Measurements from ENCODE around the gene MYO9A.

Gene MYO9A

GRCh38 chr15:72139667-72140066 is 21.7 kb upstream of the MYO9A start:
- Histone ChIP-seq H3K36me3 (ENCODE audit: control insufficient read depth in 1 of 2, insufficient read depth in 2 of 2, low read length in 2 of 2) (peaks cover 0 to 2% of the 10 kb centered on the region in 2 donors), H3K4me1 (ENCODE audit: control insufficient read depth in 1 of 2, insufficient read depth in 2 of 2, low read length in 2 of 2) (peaks cover 11 to 15% of the 10 kb centered on the region in 2 donors), H3K27me3 (ENCODE audit: control insufficient read depth in 1 of 2, insufficient read depth in 2 of 2, low read length in 2 of 2) (no peaks in the 10 kb centered on the region), H3K27ac (ENCODE audit: low read depth, low read length) (no peak overlapping the region), H3K9me3 (ENCODE audit: control insufficient read depth in 1 of 2, low read length in 2 of 2) (no peaks in the 10 kb centered on the region), H3K4me3 (ENCODE audit: low read depth in 1 of 2, low read length in 2 of 2) (no peak overlapping the region), H3K9ac (ENCODE audit: low read depth in 1 of 2, low read length in 2 of 2) (no peak overlapping the region)

DNA sequence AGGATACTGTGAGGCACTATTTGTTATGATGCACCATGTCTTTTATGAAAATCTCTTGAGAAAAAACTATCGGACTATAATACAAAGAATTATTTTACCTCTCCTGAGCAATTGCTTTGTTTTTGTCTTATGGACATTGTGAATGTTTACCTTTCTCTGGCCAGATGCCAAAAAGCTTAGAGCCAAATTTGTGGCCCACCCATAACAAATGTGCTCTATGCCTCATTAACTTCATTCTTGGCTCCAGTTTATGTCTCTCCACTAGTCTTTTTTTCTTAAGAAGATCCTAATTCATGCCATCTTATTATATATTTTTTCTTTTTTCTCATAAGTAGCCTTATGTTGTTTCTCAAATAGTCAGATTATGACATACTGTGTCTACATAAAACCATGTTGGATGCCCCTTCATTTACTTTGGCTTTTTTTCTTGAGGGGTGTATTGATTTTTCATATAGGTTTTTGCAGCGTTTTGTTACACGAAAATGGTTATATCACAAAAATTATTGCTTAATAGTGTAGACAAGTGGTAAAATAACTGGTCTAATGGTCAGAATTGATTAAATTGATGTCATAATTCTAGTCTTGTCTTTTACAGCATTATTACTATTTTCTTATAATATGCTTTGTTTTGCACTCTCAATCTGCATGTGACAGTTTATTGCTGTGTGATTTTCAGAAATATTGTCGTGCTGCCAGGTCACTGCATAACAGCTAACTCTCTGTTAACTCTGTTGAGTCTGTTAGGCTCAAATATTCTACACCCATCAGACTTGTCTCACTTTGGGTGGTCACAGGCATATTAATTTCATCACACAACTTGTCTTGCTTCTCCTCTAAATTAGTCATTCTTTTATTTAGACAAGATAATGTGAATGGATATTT is 18.5 kb upstream of the MYO9A start:
- H3K9me3 ChIP-seq (ENCODE audit: control insufficient read depth in 1 of 2, low read length in 2 of 2): no peaks in the 10 kb centered on the region
- peaks cover 0 to 2% of the 10 kb centered on the region in 2 donors for H3K36me3 ChIP-seq (ENCODE audit: control insufficient read depth in 1 of 2, insufficient read depth in 2 of 2, low read length in 2 of 2)
- no peak overlapping the region for H3K9ac ChIP-seq (ENCODE audit: low read depth in 1 of 2, low read length in 2 of 2)
- no peak overlapping the region for H3K27ac ChIP-seq (ENCODE audit: low read depth, low read length)
- peaks cover 2 to 11% of the 10 kb centered on the region in 2 donors for H3K4me1 ChIP-seq (ENCODE audit: control insufficient read depth in 1 of 2, insufficient read depth in 2 of 2, low read length in 2 of 2)
- no peak overlapping the region for H3K4me3 ChIP-seq (ENCODE audit: low read depth in 1 of 2, low read length in 2 of 2)
- H3K27me3 ChIP-seq (ENCODE audit: control insufficient read depth in 1 of 2, insufficient read depth in 2 of 2, low read length in 2 of 2): no peaks in the 10 kb centered on the region

GRCh38 chr15:72135719-72136118 is 17.8 kb upstream of the MYO9A start:
- no peak overlapping the region for H3K9ac ChIP-seq (ENCODE audit: low read depth in 1 of 2, low read length in 2 of 2)
- no peak overlapping the region for H3K4me3 ChIP-seq (ENCODE audit: low read depth in 1 of 2, low read length in 2 of 2)
- H3K27ac ChIP-seq (ENCODE audit: low read depth, low read length): no peak overlapping the region
- peaks cover 0 to 4% of the 10 kb centered on the region in 2 donors for H3K4me1 ChIP-seq (ENCODE audit: control insufficient read depth in 1 of 2, insufficient read depth in 2 of 2, low read length in 2 of 2)
- H3K36me3 ChIP-seq (ENCODE audit: control insufficient read depth in 1 of 2, insufficient read depth in 2 of 2, low read length in 2 of 2): peaks cover 0 to 2% of the 10 kb centered on the region in 2 donors
- H3K9me3 ChIP-seq (ENCODE audit: control insufficient read depth in 1 of 2, low read length in 2 of 2): no peaks in the 10 kb centered on the region
- no peaks in the 10 kb centered on the region for H3K27me3 ChIP-seq (ENCODE audit: control insufficient read depth in 1 of 2, insufficient read depth in 2 of 2, low read length in 2 of 2)

DNA sequence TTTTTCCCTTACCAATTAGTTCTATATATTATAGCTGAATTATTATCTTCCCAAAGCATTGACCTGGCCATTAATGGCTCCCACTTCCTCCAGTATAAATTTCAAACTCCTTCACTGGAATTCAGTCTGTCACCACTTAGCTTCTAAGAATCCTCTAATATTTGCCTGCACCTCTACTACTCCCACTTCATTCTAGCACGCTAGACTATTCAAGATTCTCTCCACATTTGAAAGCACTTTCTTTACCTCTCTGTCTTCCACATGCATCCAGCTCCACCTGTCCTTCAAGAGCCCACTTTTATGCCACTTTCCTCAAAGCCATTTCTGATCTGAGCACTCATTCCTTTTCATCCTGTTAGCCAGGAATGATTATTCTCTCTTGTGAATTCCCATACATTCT is 15.3 kb upstream of the MYO9A start:
- Histone ChIP-seq H3K4me1 (ENCODE audit: control insufficient read depth in 1 of 2, insufficient read depth in 2 of 2, low read length in 2 of 2) (peaks cover 0 to 4% of the 10 kb centered on the region in 2 donors), H3K36me3 (ENCODE audit: control insufficient read depth in 1 of 2, insufficient read depth in 2 of 2, low read length in 2 of 2) (no peaks in the 10 kb centered on the region), H3K9me3 (ENCODE audit: control insufficient read depth in 1 of 2, low read length in 2 of 2) (no peaks in the 10 kb centered on the region), H3K9ac (ENCODE audit: low read depth in 1 of 2, low read length in 2 of 2) (no peak overlapping the region), H3K4me3 (ENCODE audit: low read depth in 1 of 2, low read length in 2 of 2) (no peak overlapping the region), H3K27ac (ENCODE audit: low read depth, low read length) (no peak overlapping the region), H3K27me3 (ENCODE audit: control insufficient read depth in 1 of 2, insufficient read depth in 2 of 2, low read length in 2 of 2) (no peaks in the 10 kb centered on the region)

- no peaks in the 10 kb centered on the region for H3K27me3 ChIP-seq (ENCODE audit: control insufficient read depth in 1 of 2, insufficient read depth in 2 of 2, low read length in 2 of 2)
- no peaks in the 10 kb centered on the region for H3K4me1 ChIP-seq (ENCODE audit: control insufficient read depth in 1 of 2, insufficient read depth in 2 of 2, low read length in 2 of 2)
- H3K9ac ChIP-seq (ENCODE audit: low read depth in 1 of 2, low read length in 2 of 2): no peak overlapping the region
- H3K36me3 ChIP-seq (ENCODE audit: control insufficient read depth in 1 of 2, insufficient read depth in 2 of 2, low read length in 2 of 2): no peaks in the 10 kb centered on the region
- no peak overlapping the region for H3K27ac ChIP-seq (ENCODE audit: low read depth, low read length)
- H3K9me3 ChIP-seq (ENCODE audit: control insufficient read depth in 1 of 2, low read length in 2 of 2): no peaks in the 10 kb centered on the region
- H3K4me3 ChIP-seq (ENCODE audit: low read depth in 1 of 2, low read length in 2 of 2): no peak overlapping the region
These were observed 14.0 kb upstream of the MYO9A start for GRCh38 chr15:72131922-72132321.

DNA sequence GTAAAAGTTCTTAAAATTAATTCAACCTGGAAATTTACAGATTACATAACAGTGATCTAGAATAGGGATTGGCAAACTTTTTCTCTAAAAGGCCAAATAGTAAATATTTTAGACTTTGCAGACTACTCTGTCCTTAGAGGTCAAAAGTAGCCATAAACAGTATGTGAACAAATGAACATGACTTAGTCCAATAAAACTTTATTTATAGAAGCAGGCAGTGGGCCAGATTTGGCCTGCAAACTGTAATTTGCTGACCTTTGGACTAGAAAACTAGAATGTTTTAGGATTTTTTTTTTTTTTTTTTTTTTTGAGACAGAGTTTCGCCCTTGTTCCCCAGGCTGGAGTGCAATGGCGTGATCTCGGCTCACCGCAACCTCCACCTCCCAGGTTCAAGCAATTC is 12.3 kb upstream of the MYO9A start:
- Histone ChIP-seq H3K27ac (ENCODE audit: low read depth, low read length) (no peak overlapping the region), H3K27me3 (ENCODE audit: control insufficient read depth in 1 of 2, insufficient read depth in 2 of 2, low read length in 2 of 2) (no peaks in the 10 kb centered on the region), H3K9me3 (ENCODE audit: control insufficient read depth in 1 of 2, low read length in 2 of 2) (no peaks in the 10 kb centered on the region), H3K4me1 (ENCODE audit: control insufficient read depth in 1 of 2, insufficient read depth in 2 of 2, low read length in 2 of 2) (no peaks in the 10 kb centered on the region), H3K36me3 (ENCODE audit: control insufficient read depth in 1 of 2, insufficient read depth in 2 of 2, low read length in 2 of 2) (no peaks in the 10 kb centered on the region), H3K9ac (ENCODE audit: low read depth in 1 of 2, low read length in 2 of 2) (no peak overlapping the region), H3K4me3 (ENCODE audit: low read depth in 1 of 2, low read length in 2 of 2) (no peak overlapping the region)

DNA sequence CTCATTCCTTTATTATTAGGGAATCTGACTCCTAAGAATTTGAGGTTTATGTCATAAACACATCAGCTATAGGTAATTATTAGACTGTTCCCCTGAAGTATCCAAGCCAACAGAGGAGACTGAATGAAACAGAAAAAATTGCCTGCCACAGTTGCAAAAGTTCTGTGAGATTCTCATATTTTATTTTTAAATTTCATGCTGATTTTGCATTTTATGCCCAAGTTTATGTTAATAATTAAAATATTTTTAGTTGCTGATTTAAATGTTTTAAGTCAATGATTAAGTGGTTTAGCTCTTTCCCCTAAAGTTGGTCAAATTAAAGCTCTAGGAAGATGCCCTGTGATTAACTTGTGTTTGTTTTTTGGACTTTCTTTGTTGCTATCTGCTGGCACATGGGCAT is 10.4 kb upstream of the MYO9A start:
- H3K4me3 ChIP-seq (ENCODE audit: low read depth in 1 of 2, low read length in 2 of 2): no peak overlapping the region
- no peaks in the 10 kb centered on the region for H3K36me3 ChIP-seq (ENCODE audit: control insufficient read depth in 1 of 2, insufficient read depth in 2 of 2, low read length in 2 of 2)
- H3K27ac ChIP-seq (ENCODE audit: low read depth, low read length): no peak overlapping the region
- H3K27me3 ChIP-seq (ENCODE audit: control insufficient read depth in 1 of 2, insufficient read depth in 2 of 2, low read length in 2 of 2): no peaks in the 10 kb centered on the region
- no peaks in the 10 kb centered on the region for H3K9me3 ChIP-seq (ENCODE audit: control insufficient read depth in 1 of 2, low read length in 2 of 2)
- H3K4me1 ChIP-seq (ENCODE audit: control insufficient read depth in 1 of 2, insufficient read depth in 2 of 2, low read length in 2 of 2): no peaks in the 10 kb centered on the region
- no peak overlapping the region for H3K9ac ChIP-seq (ENCODE audit: low read depth in 1 of 2, low read length in 2 of 2)

DNA sequence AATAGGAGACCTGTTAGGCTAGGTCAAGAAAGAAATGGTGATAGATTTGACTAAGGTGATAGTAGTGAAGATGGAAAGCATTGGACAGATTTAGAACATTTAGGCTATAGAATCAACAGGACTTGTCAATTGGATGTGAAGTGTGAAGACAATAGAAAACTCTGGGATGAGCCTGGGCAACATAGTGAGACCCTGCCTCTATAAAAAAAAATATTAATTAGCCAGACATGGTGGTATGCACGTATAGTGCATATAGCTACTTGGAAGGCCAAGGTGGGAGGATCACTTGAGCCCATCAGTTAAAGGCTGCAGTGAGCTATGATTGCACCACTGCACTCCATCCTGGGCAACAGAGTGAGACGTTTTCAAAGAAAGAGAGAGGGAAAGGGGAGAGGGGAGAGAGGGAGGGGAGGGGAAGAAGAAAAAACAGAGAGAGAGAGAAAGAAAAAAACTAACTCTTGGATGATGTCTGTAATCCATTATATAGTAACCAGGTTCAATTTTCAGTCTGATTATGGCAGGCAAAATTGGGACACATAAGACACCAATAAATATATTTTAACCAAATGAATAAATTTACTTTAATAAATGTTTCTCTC is 9.9 kb upstream of the MYO9A start:
- no peaks in the 10 kb centered on the region for H3K27me3 ChIP-seq (ENCODE audit: control insufficient read depth in 1 of 2, insufficient read depth in 2 of 2, low read length in 2 of 2)
- H3K27ac ChIP-seq (ENCODE audit: low read depth, low read length): no peak overlapping the region
- no peaks in the 10 kb centered on the region for H3K9me3 ChIP-seq (ENCODE audit: control insufficient read depth in 1 of 2, low read length in 2 of 2)
- H3K4me3 ChIP-seq (ENCODE audit: low read depth in 1 of 2, low read length in 2 of 2): no peak overlapping the region
- H3K36me3 ChIP-seq (ENCODE audit: control insufficient read depth in 1 of 2, insufficient read depth in 2 of 2, low read length in 2 of 2): no peaks in the 10 kb centered on the region
- H3K4me1 ChIP-seq (ENCODE audit: control insufficient read depth in 1 of 2, insufficient read depth in 2 of 2, low read length in 2 of 2): no peaks in the 10 kb centered on the region
- no peak overlapping the region for H3K9ac ChIP-seq (ENCODE audit: low read depth in 1 of 2, low read length in 2 of 2)

GRCh38 chr15:72124218-72124617 is 6.3 kb upstream of the MYO9A start:
- Histone ChIP-seq H3K27me3 (ENCODE audit: control insufficient read depth in 1 of 2, insufficient read depth in 2 of 2, low read length in 2 of 2) (no peaks in the 10 kb centered on the region), H3K9me3 (ENCODE audit: control insufficient read depth in 1 of 2, low read length in 2 of 2) (no peaks in the 10 kb centered on the region), H3K9ac (ENCODE audit: low read depth in 1 of 2, low read length in 2 of 2) (no peak overlapping the region), H3K4me3 (ENCODE audit: low read depth in 1 of 2, low read length in 2 of 2) (no peak overlapping the region), H3K27ac (ENCODE audit: low read depth, low read length) (no peak overlapping the region), H3K4me1 (ENCODE audit: control insufficient read depth in 1 of 2, insufficient read depth in 2 of 2, low read length in 2 of 2) (peaks cover under 1% of the 10 kb centered on the region in 2 donors), H3K36me3 (ENCODE audit: control insufficient read depth in 1 of 2, insufficient read depth in 2 of 2, low read length in 2 of 2) (no peaks in the 10 kb centered on the region)

DNA sequence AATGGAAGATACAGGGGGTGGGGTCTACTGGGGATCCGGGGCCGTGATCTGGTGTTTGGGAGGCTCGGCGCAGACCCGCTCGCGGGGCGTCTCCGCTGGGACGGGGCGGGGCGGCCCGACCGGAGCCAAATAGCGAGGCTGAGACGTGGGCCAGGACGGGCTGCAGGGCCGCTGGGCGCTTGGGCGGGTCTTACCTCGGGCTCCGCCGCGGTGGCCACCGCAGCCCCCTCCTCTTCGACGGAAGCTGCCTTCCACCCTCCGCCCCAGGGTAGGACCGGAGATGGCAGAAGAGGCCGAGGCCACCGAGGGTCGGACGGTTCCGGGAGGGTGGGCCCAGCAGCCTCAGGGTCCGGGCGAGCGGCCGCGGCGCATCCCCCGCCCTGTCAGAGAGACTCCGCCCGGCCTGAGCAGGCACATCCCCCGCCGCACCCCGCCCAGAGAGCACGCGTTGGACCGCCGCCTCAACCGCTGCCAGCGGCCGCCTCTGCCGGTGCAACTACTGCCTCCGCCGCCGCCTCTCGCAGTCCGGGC is 399 bp downstream of the MYO9A start:
- H3K4me1 ChIP-seq (ENCODE audit: control insufficient read depth in 1 of 2, insufficient read depth in 2 of 2, low read length in 2 of 2): peaks cover 12 to 16% of the 10 kb centered on the region in 2 donors
- H3K36me3 ChIP-seq (ENCODE audit: control insufficient read depth in 1 of 2, insufficient read depth in 2 of 2, low read length in 2 of 2): no peaks in the 10 kb centered on the region
- peak overlapping the region; percentile 70 to 76 for H3K9ac ChIP-seq (ENCODE audit: low read depth in 1 of 2, low read length in 2 of 2)
- H3K9me3 ChIP-seq (ENCODE audit: control insufficient read depth in 1 of 2, low read length in 2 of 2): no peaks in the 10 kb centered on the region
- H3K4me3 ChIP-seq (ENCODE audit: low read depth in 1 of 2, low read length in 2 of 2): peak overlapping the region; percentile 92 to 94
- peak overlapping the region; percentile 82 for H3K27ac ChIP-seq (ENCODE audit: low read depth, low read length)
- H3K27me3 ChIP-seq (ENCODE audit: control insufficient read depth in 1 of 2, insufficient read depth in 2 of 2, low read length in 2 of 2): no peaks in the 10 kb centered on the region

Data from duodenal mucosa (tissue), 2 donors.